ENCODE data around the gene PAM.

Gene PAM

DNA sequence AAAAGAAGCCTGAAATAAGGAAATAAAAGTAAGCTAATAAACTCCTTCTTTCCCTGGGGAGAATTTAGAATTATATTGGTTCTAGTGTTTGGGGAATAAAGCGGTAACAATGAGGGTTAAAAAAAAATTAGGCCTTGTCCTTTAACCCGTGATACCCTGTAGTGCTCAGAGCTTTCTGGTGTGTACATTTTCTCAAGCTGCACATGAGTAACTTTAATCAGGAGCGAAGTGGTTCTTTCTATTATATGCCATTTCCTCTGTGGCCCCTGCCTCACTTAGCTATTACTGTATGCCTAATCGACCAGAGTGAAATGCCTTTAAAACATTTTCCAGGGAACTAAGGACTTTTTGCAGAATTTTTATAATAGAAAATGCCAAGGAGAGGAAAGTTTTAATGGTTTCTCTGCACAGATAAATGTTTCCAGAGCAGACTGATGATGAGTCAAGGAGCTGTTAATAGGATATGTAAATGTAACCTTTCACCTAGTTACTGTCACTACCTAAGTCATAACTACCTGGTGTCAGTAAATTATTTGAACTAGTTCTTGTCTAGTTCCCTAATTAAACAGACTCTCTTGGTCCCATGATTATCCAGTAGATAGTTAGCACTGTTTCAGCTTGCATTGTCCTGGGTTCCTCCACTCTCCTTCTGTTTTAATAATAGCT is 7.6 kb downstream of the PAM start:
- TF ChIP-seq, protein P1, sequence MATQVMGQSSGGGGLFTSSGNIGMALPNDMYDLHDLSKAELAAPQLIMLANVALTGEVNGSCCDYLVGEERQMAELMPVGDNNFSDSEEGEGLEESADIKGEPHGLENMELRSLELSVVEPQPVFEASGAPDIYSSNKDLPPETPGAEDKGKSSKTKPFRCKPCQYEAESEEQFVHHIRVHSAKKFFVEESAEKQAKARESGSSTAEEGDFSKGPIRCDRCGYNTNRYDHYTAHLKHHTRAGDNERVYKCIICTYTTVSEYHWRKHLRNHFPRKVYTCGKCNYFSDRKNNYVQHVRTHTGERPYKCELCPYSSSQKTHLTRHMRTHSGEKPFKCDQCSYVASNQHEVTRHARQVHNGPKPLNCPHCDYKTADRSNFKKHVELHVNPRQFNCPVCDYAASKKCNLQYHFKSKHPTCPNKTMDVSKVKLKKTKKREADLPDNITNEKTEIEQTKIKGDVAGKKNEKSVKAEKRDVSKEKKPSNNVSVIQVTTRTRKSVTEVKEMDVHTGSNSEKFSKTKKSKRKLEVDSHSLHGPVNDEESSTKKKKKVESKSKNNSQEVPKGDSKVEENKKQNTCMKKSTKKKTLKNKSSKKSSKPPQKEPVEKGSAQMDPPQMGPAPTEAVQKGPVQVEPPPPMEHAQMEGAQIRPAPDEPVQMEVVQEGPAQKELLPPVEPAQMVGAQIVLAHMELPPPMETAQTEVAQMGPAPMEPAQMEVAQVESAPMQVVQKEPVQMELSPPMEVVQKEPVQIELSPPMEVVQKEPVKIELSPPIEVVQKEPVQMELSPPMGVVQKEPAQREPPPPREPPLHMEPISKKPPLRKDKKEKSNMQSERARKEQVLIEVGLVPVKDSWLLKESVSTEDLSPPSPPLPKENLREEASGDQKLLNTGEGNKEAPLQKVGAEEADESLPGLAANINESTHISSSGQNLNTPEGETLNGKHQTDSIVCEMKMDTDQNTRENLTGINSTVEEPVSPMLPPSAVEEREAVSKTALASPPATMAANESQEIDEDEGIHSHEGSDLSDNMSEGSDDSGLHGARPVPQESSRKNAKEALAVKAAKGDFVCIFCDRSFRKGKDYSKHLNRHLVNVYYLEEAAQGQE (IDR thresholded peaks at IDR 0.05; ENCODE audit: insufficient read depth in 1 of 2, low read depth in 2 of 2, low read length in 2 of 2) = no peak

- TF ChIP-seq POLR2AphosphoS5 (IDR thresholded peaks at IDR 0.05; ENCODE audit: low read depth, low read length) (no peak), FOXP2 (optimal IDR thresholded peaks at IDR 0.05; ENCODE audit: borderline replicate concordance, extremely low read depth, extremely low read length, insufficient read depth) (no peak), TAF1 (IDR thresholded peaks at IDR 0.05; ENCODE audit: borderline replicate concordance, insufficient read depth, low read length) (no peak), SIN3A (IDR thresholded peaks at IDR 0.05; ENCODE audit: borderline replicate concordance, insufficient read depth, low read length) (no peak)
- TF ChIP-seq, protein P1 (IDR thresholded peaks at IDR 0.05; ENCODE audit: insufficient read depth in 1 of 2, low read depth in 2 of 2, low read length in 2 of 2) = no peak
Measured at GRCh38 chr5:102763734-102764133, 8.6 kb downstream of the PAM start.

DNA sequence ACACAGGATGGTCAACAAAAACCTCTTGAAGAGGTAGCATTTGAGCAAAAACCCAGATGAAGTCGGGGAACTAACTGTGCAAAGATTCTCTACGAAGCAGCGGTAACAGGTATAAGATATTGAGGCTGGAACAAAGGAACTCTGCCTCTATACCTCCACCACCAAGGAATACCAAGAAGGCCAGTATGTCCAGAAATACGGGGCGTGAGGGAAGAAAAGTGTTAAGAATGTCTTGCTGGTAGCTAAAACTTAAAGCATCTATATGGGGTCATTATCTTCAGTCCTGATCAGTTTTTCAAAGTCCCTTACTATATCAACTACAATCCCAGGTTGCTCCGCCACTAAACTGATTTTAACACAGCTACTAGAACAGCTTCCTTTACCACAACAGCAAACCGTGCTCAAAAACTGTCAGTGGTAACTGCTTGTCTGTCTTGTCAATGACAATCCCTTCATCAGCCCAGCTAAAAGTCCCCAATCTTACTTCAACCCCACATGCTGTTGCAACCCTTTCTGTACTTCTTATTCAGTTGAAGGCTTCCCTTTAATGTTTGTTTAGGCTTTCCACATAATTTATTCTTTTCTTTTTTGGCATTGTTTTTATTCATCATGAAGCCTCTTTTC is 9.4 kb downstream of the PAM start:
- TF ChIP-seq, protein P1 (IDR thresholded peaks at IDR 0.05; ENCODE audit: insufficient read depth in 1 of 2, low read depth in 2 of 2, low read length in 2 of 2) = no peak
- no peak for TF ChIP-seq SIN3A (IDR thresholded peaks at IDR 0.05; ENCODE audit: borderline replicate concordance, insufficient read depth, low read length)
- no peak for TF ChIP-seq FOXP2 (optimal IDR thresholded peaks at IDR 0.05; ENCODE audit: borderline replicate concordance, extremely low read depth, extremely low read length, insufficient read depth)
- TF ChIP-seq POLR2AphosphoS5 (IDR thresholded peaks at IDR 0.05; ENCODE audit: low read depth, low read length) = no peak
- TF ChIP-seq TAF1 (IDR thresholded peaks at IDR 0.05; ENCODE audit: borderline replicate concordance, insufficient read depth, low read length) = no peak

DNA sequence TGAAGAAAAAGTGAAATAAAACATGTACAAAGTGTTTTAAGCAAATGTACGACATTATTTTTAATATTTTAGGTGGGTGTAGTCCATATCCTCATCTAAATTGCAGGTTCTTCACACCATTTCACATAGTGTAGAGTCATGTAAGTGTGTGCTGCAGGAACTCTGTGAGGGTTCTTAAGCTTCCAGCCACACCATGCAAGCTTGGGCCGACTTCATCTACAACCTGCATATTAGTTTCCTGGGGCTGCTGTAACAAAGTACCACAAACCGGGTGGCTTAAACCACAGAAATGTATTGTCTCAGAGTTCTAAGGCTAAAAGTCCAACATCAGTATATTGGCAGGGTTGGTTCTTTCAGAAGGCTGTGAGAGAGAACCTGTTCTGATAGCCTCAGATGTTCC is 10.2 kb downstream of the PAM start:
- no peak for TF ChIP-seq TAF1 (IDR thresholded peaks at IDR 0.05; ENCODE audit: borderline replicate concordance, insufficient read depth, low read length)
- TF ChIP-seq SIN3A (IDR thresholded peaks at IDR 0.05; ENCODE audit: borderline replicate concordance, insufficient read depth, low read length) = no peak
- TF ChIP-seq, protein P1 (IDR thresholded peaks at IDR 0.05; ENCODE audit: insufficient read depth in 1 of 2, low read depth in 2 of 2, low read length in 2 of 2) = no peak
- TF ChIP-seq FOXP2 (optimal IDR thresholded peaks at IDR 0.05; ENCODE audit: borderline replicate concordance, extremely low read depth, extremely low read length, insufficient read depth) = no peak
- TF ChIP-seq POLR2AphosphoS5 (IDR thresholded peaks at IDR 0.05; ENCODE audit: low read depth, low read length) = no peak

All from PFSK-1 (cell line).